Progenitor cell of endocrine pancreas (in vitro differentiated cells): ENCODE measurements around the gene PRAMEF12. TPM values are rescaled to one million over a fixed set of nuclear protein-coding genes. Genes with fewer than 3 reads are reported as not detected.
"Not testable (repeated sequence)": the region's sequence is repeated elsewhere in the genome, so short reads cannot be mapped to it uniquely, and the experiment has no call there.

Source experiments
- DNase-seq: peaks from one replicate; pipeline ENCODE4 v3.0.0; 2021; ENCODE audit warnings: low spot score; ENCODE audit not compliant: unreplicated experiment
- H3K27ac Mint-ChIP-seq: 2 replicates; pipeline ENCODE4 v1.8.0; 2021; ENCODE audit warnings: mild to moderate bottlenecking, moderate library complexity, mixed read lengths
- H3K27me3 Mint-ChIP-seq: 2 replicates; pipeline ENCODE4 v1.8.0; 2021; ENCODE audit warnings: mixed read lengths
- H3K36me3 Mint-ChIP-seq: 2 replicates; pipeline ENCODE4 v1.8.0; 2022; ENCODE audit warnings: mixed read lengths; ENCODE audit not compliant: insufficient read depth
- H3K4me1 Mint-ChIP-seq: 2 replicates; pipeline ENCODE4 v1.8.0; 2021; ENCODE audit warnings: low read depth, mixed read lengths
- H3K4me3 Mint-ChIP-seq: 2 replicates; pipeline ENCODE4 v1.8.0; 2021; ENCODE audit warnings: low read depth, mild to moderate bottlenecking, moderate library complexity, mixed read lengths
- H3K9me3 Mint-ChIP-seq: 2 replicates; pipeline ENCODE4 v1.8.0; 2021; ENCODE audit warnings: low read depth, mixed read lengths
- CTCF ChIP-seq: fragments of 200-600 bp; sonication (generic); IDR thresholded peaks from one replicate; pipeline ENCODE4 v1.5.0; 2021; ENCODE audit warnings: antibody characterized with exemption, mild to moderate bottlenecking; ENCODE audit not compliant: unreplicated experiment
- total RNA-seq: library from RNA; stranded (reverse); gene quantifications from 2 replicates; pipeline ENCODE4 v1.2.1, GENCODE V29; 2021

Gene PRAMEF12
- total RNA-seq, 1 donor from 2014 or later, result not detected

DNA sequence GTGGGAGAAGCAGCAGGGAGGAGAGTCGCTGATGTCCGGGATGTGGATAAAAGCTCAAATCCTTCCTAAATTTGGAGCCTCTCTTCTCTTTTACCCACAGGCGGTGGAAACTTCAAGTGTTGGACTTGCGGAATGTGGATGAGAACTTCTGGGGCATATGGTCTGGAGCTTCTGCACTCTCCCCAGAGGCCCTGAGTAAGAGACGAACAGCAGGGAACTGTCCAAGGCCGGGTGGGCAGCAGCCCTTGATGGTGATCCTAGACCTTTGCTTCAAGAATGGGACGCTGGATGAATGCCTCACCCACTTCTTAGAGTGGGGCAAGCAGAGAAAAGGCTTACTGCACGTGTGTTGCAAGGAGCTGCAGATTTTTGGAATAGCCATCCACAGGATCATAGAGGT is 1.9 kb downstream of the PRAMEF12 start:
- Mint-ChIP-seq H3K4me1 (no peaks in the 10 kb centered on the region), H3K36me3 (no peaks in the 10 kb centered on the region), H3K9me3 (no peaks in the 10 kb centered on the region), H3K27me3 (peaks cover 38% of the 10 kb centered on the region), H3K27ac (no peak overlapping the region), H3K4me3 (no peak overlapping the region)
- no peak for DNase-seq
- no peak for TF ChIP-seq CTCF

DNA sequence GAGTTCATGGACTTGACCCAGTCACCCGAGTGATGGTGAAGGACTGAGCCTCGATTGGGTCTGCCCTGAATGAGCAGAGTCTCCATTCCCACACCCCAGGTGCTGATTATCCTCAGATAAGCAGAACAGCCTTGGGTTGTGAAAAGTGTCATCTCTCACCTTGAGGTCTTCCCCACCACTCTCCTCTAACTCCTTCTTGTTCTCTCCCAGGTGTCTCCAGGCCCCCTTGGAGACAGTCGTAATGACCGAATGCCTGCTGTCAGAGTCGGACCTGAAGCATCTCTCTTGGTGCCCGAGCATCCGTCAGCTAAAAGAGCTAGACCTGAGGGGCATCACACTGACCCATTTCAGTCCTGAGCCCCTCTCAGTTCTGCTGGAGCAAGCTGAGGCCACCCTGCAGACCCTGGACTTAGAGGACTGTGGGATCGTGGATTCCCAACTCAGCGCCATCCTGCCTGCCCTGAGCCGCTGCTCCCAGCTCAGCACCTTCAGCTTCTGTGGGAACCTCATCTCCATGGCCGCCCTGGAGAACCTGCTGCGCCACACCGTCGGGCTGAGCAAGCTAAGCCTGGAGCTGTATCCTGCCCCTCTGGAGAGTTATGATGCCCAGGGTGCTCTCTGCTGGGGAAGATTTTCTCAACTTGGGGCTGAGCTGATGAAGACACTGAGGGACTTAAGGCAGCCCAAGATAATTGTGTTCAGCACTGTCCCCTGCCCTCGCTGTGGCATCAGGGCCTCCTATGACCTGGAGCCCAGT is 3.4 kb downstream of the PRAMEF12 start:
- TF ChIP-seq CTCF, result no peak
- H3K4me3 Mint-ChIP-seq, result no peak overlapping the region
- no peaks in the 10 kb centered on the region for H3K4me1 Mint-ChIP-seq
- H3K27me3 Mint-ChIP-seq, result peaks cover 30% of the 10 kb centered on the region
- no peak overlapping the region for H3K27ac Mint-ChIP-seq
- DNase-seq, result no peak
- H3K36me3 Mint-ChIP-seq, result no peaks in the 10 kb centered on the region
- no peaks in the 10 kb centered on the region for H3K9me3 Mint-ChIP-seq

DNA sequence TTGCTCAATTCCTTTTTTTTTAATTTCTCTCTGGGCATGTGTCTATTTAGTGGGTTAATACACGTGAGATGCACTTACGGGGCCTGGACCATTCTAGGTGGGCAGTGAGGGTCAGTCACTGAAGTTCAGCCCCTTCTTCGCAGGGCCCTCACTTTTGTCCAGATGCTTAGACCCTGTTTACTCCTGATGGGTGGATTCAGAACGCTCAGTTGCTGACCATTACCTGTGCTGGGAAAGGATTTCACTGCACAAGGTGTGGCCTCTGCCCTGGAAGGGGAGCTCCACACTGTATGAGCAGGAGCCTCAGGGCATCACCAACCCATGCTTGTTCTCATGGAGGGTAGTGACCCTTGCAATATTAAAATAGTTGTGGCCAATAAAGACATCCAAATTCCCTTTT is 4.5 kb downstream of the PRAMEF12 start:
- Mint-ChIP-seq H3K4me1 (no peaks in the 10 kb centered on the region), H3K27ac (no peak overlapping the region), H3K4me3 (no peak overlapping the region), H3K36me3 (no peaks in the 10 kb centered on the region), H3K27me3 (peaks cover 27% of the 10 kb centered on the region), H3K9me3 (no peaks in the 10 kb centered on the region)
- TF ChIP-seq CTCF, result no peak
- DNase-seq, result no peak

DNA sequence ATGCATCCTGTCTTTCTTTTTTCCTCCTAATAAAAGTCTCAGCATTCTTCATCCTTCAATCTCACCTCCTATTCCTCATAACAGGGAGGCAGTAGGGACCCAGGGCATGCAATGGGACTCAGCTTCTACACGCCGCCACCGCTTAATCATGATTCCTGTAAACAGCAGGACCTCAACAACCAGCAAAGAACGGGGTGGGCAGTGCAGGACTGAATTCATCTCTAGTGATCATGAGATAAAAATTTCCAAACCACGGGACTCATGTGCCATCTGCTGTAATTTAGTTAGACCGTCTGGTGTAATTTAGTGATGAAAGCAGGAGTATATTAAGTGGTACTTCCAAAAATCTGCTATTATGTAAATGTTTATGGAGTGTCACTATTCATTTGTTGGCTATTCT is 5.4 kb downstream of the PRAMEF12 start:
- peaks cover 25% of the 10 kb centered on the region for H3K27me3 Mint-ChIP-seq
- no peaks in the 10 kb centered on the region for H3K9me3 Mint-ChIP-seq
- H3K27ac Mint-ChIP-seq, result no peak overlapping the region
- DNase-seq, result no peak
- H3K4me3 Mint-ChIP-seq, result no peak overlapping the region
- no peaks in the 10 kb centered on the region for H3K36me3 Mint-ChIP-seq
- H3K4me1 Mint-ChIP-seq, result no peaks in the 10 kb centered on the region
- no peak for TF ChIP-seq CTCF

DNA sequence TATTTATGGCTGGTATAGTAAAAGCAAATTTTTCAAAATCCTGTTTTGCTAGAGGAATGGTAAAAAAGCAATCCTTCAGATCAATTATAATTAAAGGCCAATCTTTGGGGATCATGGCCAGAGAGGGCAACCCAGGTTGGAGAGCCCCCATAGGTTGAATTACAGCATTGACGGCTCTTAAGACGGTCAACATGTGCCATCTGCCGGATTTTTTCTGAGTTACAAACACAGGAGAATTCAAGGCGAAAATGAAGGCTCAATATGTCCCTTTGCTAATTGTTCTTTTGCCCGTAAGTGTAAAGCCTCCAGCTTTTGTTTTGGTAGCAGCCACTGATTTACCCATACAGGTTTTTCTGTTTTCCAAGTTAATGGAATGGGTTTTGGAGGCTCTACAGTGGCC is 8.0 kb downstream of the PRAMEF12 start:
- not testable (repeated sequence) for DNase-seq, H3K36me3 Mint-ChIP-seq, H3K4me1 Mint-ChIP-seq, H3K4me3 Mint-ChIP-seq, H3K27ac Mint-ChIP-seq, H3K9me3 Mint-ChIP-seq
- TF ChIP-seq CTCF, result peak; percentile 40
- peaks cover 15% of the 10 kb centered on the region for H3K27me3 Mint-ChIP-seq

DNA sequence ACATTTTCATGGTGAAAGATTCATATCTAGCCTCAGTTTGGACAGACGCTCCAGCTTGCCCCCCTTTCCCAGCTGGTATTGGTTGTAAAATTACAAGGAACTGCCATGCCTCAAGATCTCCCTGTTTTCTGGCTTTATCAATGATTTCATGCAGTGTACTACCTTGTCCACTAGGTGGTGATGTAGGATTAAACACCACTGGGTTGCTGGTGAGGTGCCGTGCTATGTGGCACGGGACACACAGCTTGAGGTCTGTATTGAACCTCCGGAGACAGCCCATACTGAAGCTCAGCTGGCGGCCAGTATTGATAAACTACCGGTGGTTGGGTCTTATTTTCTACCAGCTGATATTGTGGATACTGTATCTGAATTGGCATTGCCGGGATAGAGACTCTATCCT is 10.2 kb downstream of the PRAMEF12 start:
- not testable (repeated sequence) for H3K4me1 Mint-ChIP-seq, H3K36me3 Mint-ChIP-seq, H3K9me3 Mint-ChIP-seq, H3K4me3 Mint-ChIP-seq, DNase-seq, H3K27ac Mint-ChIP-seq, H3K27me3 Mint-ChIP-seq

DNA sequence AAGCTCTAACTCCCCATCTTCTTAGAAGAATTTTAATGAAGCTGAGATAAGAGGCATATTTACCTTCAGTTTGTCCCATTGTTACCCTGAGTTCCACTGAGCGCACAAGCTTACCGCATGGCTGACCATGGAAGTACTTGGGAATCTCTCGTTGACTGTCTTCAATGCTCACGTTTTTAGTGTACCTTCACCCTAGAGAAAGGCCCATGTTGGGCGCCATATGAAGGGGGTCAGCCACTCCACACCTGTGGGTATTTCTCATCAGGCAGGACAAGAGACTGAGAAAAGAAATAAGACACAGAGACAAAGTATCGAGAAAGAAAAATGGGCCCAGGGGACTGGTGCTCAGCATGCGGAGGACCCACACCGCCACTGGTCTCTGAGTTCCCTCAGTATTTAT is 11.2 kb downstream of the PRAMEF12 start:
- not testable (repeated sequence) for DNase-seq, H3K4me3 Mint-ChIP-seq, H3K36me3 Mint-ChIP-seq, H3K27ac Mint-ChIP-seq, H3K9me3 Mint-ChIP-seq, H3K4me1 Mint-ChIP-seq, H3K27me3 Mint-ChIP-seq

- H3K4me3 Mint-ChIP-seq, H3K9me3 Mint-ChIP-seq, H3K27me3 Mint-ChIP-seq, H3K36me3 Mint-ChIP-seq, H3K27ac Mint-ChIP-seq, H3K4me1 Mint-ChIP-seq, DNase-seq: not testable (repeated sequence)
Measured at GRCh38 chr1:12791097-12791496, 17.6 kb downstream of the PRAMEF12 start, which contains the start of gene PRAMEF1. Gene PRAMEF1 (plus strand): TSS chr1:12791397. CDS start chr1:12793228, 1,831 bp downstream.
